Measurements from ENCODE around the gene SEZ6L.

Gene SEZ6L

GRCh38 chr22:26322179-26322905 lies 153.1 kb downstream of the SEZ6L start:
- H3K27ac Mint-ChIP-seq = no peak overlapping the region
- H3K9me3 Mint-ChIP-seq = no peaks in the 10 kb centered on the region
- peaks cover 8% of the 10 kb centered on the region for H3K27me3 Mint-ChIP-seq
- no peaks in the 10 kb centered on the region for H3K4me1 Mint-ChIP-seq
- no peaks in the 10 kb centered on the region for H3K36me3 Mint-ChIP-seq
- no peak overlapping the region for H3K4me3 Mint-ChIP-seq

DNA sequence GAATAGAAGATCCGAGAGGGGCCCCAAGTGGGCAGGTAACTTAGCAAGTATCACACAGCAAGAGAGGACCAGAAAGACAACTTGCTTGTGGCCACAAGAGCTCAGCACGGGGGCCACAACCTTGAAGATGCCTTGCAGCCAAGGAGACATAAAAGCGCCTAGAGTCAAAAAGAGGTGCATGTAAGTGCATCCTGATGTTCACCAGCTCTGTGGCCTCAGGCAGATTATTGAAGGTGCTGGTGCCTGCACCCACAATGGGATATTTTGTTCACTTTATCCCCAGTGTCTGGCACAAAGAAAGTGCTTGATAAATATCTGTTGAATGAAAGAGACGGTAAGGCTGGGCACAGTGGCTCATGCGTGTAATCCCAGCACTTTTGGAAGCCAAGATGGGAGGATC lies 153.8 kb downstream of the SEZ6L start:
- no peak overlapping the region for H3K4me3 Mint-ChIP-seq

GRCh38 chr22:26324150-26324549 lies 154.9 kb downstream of the SEZ6L start:
- Mint-ChIP-seq H3K36me3 (no peaks in the 10 kb centered on the region), H3K9me3 (no peaks in the 10 kb centered on the region), H3K27ac (no peak overlapping the region), H3K4me3 (no peak overlapping the region), H3K27me3 (peaks cover 8% of the 10 kb centered on the region), H3K4me1 (no peaks in the 10 kb centered on the region)

More for the DNA sequence above, 153.8 kb downstream of the SEZ6L start:
- Mint-ChIP-seq H3K9me3 (no peaks in the 10 kb centered on the region), H3K27ac (no peak overlapping the region), H3K27me3 (peaks cover 8% of the 10 kb centered on the region), H3K4me1 (no peaks in the 10 kb centered on the region), H3K36me3 (no peaks in the 10 kb centered on the region)

DNA sequence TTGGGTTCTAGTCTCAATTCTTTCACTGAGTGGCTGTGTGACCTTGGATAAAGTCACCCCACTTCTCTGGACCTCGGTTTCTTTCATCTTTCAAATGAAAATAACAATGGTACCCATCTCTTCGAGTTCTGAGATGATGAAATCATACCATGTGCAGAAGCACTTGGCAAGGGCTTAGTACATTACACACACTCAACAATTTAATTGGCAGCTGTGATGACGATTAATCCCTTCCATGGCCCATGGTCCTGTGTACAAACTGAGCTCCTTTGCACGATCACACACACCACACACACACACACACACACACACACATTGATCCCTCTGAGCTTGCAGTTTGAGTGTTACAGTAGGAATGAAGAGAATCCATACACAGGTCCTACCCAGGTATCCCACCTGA lies 156.4 kb downstream of the SEZ6L start:
- Mint-ChIP-seq H3K4me3 (no peak overlapping the region), H3K27ac (no peak overlapping the region)

GRCh38 chr22:26326803-26327202 lies 157.5 kb downstream of the SEZ6L start:
- Mint-ChIP-seq H3K4me1 (no peaks in the 10 kb centered on the region), H3K27me3 (peaks cover 3% of the 10 kb centered on the region), H3K9me3 (no peaks in the 10 kb centered on the region), H3K36me3 (no peaks in the 10 kb centered on the region), H3K4me3 (no peak overlapping the region), H3K27ac (no peak overlapping the region)

More for the DNA sequence above, 156.4 kb downstream of the SEZ6L start:
- H3K9me3 Mint-ChIP-seq = no peaks in the 10 kb centered on the region
- H3K4me1 Mint-ChIP-seq = no peaks in the 10 kb centered on the region
- H3K27me3 Mint-ChIP-seq = peaks cover 5% of the 10 kb centered on the region
- no peaks in the 10 kb centered on the region for H3K36me3 Mint-ChIP-seq

GRCh38 chr22:26327306-26327705 lies 158.0 kb downstream of the SEZ6L start:
- Mint-ChIP-seq H3K36me3 (no peaks in the 10 kb centered on the region), H3K9me3 (no peaks in the 10 kb centered on the region), H3K4me3 (no peak overlapping the region), H3K27me3 (peaks cover 3% of the 10 kb centered on the region), H3K4me1 (no peaks in the 10 kb centered on the region), H3K27ac (no peak overlapping the region)

- Mint-ChIP-seq H3K4me1 (no peaks in the 10 kb centered on the region), H3K4me3 (no peak overlapping the region), H3K27ac (no peak overlapping the region), H3K9me3 (no peaks in the 10 kb centered on the region), H3K27me3 (no peaks in the 10 kb centered on the region), H3K36me3 (no peaks in the 10 kb centered on the region)
Observed at GRCh38 chr22:26328221-26328620, 159.0 kb downstream of the SEZ6L start.

- Mint-ChIP-seq H3K36me3 (no peaks in the 10 kb centered on the region), H3K4me1 (no peaks in the 10 kb centered on the region), H3K9me3 (no peaks in the 10 kb centered on the region), H3K27ac (no peak overlapping the region), H3K27me3 (no peaks in the 10 kb centered on the region), H3K4me3 (no peak overlapping the region)
Observed at GRCh38 chr22:26330971-26331625, 161.8 kb downstream of the SEZ6L start.

GRCh38 chr22:26333088-26333800 lies 164.0 kb downstream of the SEZ6L start:
- no peak overlapping the region for H3K27ac Mint-ChIP-seq
- H3K9me3 Mint-ChIP-seq = no peaks in the 10 kb centered on the region
- no peak overlapping the region for H3K4me3 Mint-ChIP-seq
- no peaks in the 10 kb centered on the region for H3K36me3 Mint-ChIP-seq
- H3K4me1 Mint-ChIP-seq = no peaks in the 10 kb centered on the region
- H3K27me3 Mint-ChIP-seq = peaks cover 3% of the 10 kb centered on the region

DNA sequence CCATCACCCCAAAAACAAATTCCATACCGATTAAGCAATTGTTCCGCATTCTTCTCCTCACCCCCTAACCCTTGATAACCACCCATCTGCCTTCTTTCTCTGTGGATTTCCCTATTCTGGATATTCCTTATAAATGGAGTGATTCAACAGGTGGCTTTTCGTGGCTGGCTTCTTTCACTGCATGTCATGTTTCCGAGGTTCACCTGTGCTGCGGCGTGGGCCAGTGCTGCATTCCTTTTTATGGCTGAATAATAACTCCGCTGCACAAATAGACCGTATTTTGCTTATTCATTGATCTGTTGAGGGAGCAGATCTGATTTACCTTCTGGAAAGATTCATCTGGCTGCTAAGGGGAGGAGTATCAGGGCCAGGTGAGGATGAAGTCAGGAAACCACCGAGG lies 165.0 kb downstream of the SEZ6L start:
- H3K4me3 Mint-ChIP-seq = no peak overlapping the region
- peaks cover 9% of the 10 kb centered on the region for H3K27me3 Mint-ChIP-seq
- no peaks in the 10 kb centered on the region for H3K36me3 Mint-ChIP-seq
- H3K27ac Mint-ChIP-seq = no peak overlapping the region
- no peaks in the 10 kb centered on the region for H3K4me1 Mint-ChIP-seq
- H3K9me3 Mint-ChIP-seq = no peaks in the 10 kb centered on the region

DNA sequence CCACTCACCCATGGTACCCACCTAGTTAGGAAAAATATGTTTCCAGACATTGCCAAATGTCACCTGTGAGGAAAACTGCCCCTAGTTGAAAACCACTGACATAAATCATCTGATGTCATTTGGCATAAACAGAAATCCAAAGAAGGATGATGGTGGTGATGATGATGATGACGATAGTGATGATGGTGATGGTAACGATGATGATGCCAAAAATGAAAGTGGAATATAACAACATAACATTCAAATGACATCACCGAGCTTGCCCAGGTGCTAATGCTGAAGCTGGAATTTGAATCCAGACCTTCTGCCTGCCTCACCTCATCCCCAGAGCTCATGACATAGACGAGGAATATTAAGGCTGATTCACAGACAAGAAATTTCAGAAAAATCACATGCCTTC lies 167.5 kb downstream of the SEZ6L start:
- Mint-ChIP-seq H3K36me3 (no peaks in the 10 kb centered on the region), H3K27me3 (peaks cover 19% of the 10 kb centered on the region), H3K4me3 (no peak overlapping the region), H3K27ac (no peak overlapping the region), H3K9me3 (no peaks in the 10 kb centered on the region), H3K4me1 (no peaks in the 10 kb centered on the region)

GRCh38 chr22:26339755-26340154 lies 170.5 kb downstream of the SEZ6L start:
- Mint-ChIP-seq H3K9me3 (no peaks in the 10 kb centered on the region), H3K36me3 (no peaks in the 10 kb centered on the region), H3K27ac (no peak overlapping the region), H3K4me1 (no peaks in the 10 kb centered on the region), H3K4me3 (no peak overlapping the region), H3K27me3 (peaks cover 21% of the 10 kb centered on the region)

GRCh38 chr22:26342745-26343410 lies 173.6 kb downstream of the SEZ6L start:
- no peak overlapping the region for H3K4me3 Mint-ChIP-seq
- H3K9me3 Mint-ChIP-seq = peaks cover 5% of the 10 kb centered on the region
- no peak overlapping the region for H3K27ac Mint-ChIP-seq
- no peaks in the 10 kb centered on the region for H3K36me3 Mint-ChIP-seq
- no peaks in the 10 kb centered on the region for H3K4me1 Mint-ChIP-seq
- H3K27me3 Mint-ChIP-seq = peaks cover 22% of the 10 kb centered on the region

- peaks cover 5% of the 10 kb centered on the region for H3K9me3 Mint-ChIP-seq
- H3K27me3 Mint-ChIP-seq = peaks cover 11% of the 10 kb centered on the region
- no peaks in the 10 kb centered on the region for H3K36me3 Mint-ChIP-seq
- H3K4me3 Mint-ChIP-seq = no peak overlapping the region
- H3K4me1 Mint-ChIP-seq = no peaks in the 10 kb centered on the region
- H3K27ac Mint-ChIP-seq = no peak overlapping the region
Observed at GRCh38 chr22:26345496-26345895, 176.2 kb downstream of the SEZ6L start.

- Mint-ChIP-seq H3K9me3 (peaks cover 5% of the 10 kb centered on the region), H3K4me3 (no peak overlapping the region), H3K27me3 (peaks cover 9% of the 10 kb centered on the region), H3K36me3 (no peaks in the 10 kb centered on the region), H3K4me1 (no peaks in the 10 kb centered on the region), H3K27ac (no peak overlapping the region)
Observed at GRCh38 chr22:26348810-26349526, 179.7 kb downstream of the SEZ6L start.
